GM12878 (cell line): ENCODE results near the gene RSPRY1. TPM values are rescaled to one million over a fixed set of nuclear protein-coding genes. Genes with fewer than 3 reads are reported as not detected.

Source experiments
- ATAC-seq: fragments of 200-7000 bp; cut with Tn5 transposase; 3 replicates; pipeline ENCODE4 v1.9.1; 2020; ENCODE audit warnings: mild to moderate bottlenecking, moderate library complexity
- BruUV-seq: library from RNA; stranded (reverse); fragments of 400-500 nt; replicated peaks from 2 replicates; lab custom pipeline; 2021; lab: Mats Ljungman, UMichigan
- CTCF ChIA-PET: fragments of 300-600 bp; sonication (Branson Sonifier 250); formaldehyde crosslinking; extraction: SDS; loops from one replicate; lab custom pipeline; 2021; ENCODE audit warnings: inconsistent platforms; lab: Yijun Ruan, JAX
- POLR2A ChIA-PET: fragments of 350-600 bp; formaldehyde crosslinking; extraction: SDS; loops from one replicate; lab custom pipeline; 2021; ENCODE audit warnings: inconsistent platforms; lab: Charles Lee
- RAD21 ChIA-PET: fragments of 300-600 bp; sonication (Branson Sonifier 250); formaldehyde crosslinking; loops from one replicate; lab custom pipeline; 2023; ENCODE audit warnings: antibody characterized with exemption; ENCODE audit not compliant: unreplicated experiment; lab: Charles Lee
- SMC1A ChIA-PET: fragments of 300-600 bp; sonication (Branson Sonifier 250); formaldehyde crosslinking; loops from one replicate; lab custom pipeline; 2023; ENCODE audit not compliant: unreplicated experiment, uncharacterized antibody; lab: Charles Lee
- DNase-seq: peaks from one replicate; pipeline ENCODE4 v3.0.0-alpha.2; 2011; ENCODE audit warnings: low read depth, low spot score
- FAIRE-seq: peaks from 3 replicates; lab custom pipeline; 2011; peaks lifted over from hg19 to GRCh38; lab: Jason Lieb, UNC
- H2AFZ ChIP-seq: 2 replicates; pipeline ENCODE4 v1.6.0; 2011; ENCODE audit warnings: low read depth, low read length, control low read depth; ENCODE audit not compliant: control insufficient read depth
- H3K27ac ChIP-seq: 2 replicates; pipeline ENCODE4 v1.5.1; 2011; ENCODE audit warnings: control low read depth; ENCODE audit not compliant: control insufficient read depth, insufficient read depth
- H3K27me3 ChIP-seq, 2 experiments: replicated peaks in 1 of 2; 2 replicates each; pipeline versions ENCODE4 v1.6.0 to v1.6.1; 2011; ENCODE audit warnings: low read length in 1 of 2; ENCODE audit not compliant: control insufficient read depth in 2 of 2, insufficient read depth in 2 of 2
- H3K36me3 ChIP-seq, 2 experiments: 2 replicates each; pipeline ENCODE4 v1.5.1; 2011; ENCODE audit warnings: low read length in 1 of 2; ENCODE audit not compliant: control insufficient read depth in 2 of 2, insufficient read depth in 2 of 2
- H3K4me1 ChIP-seq: 2 replicates; pipeline ENCODE4 v1.6.1; 2011; ENCODE audit warnings: mild to moderate bottlenecking, low read length, moderate library complexity, mixed read lengths; ENCODE audit not compliant: control insufficient read depth, insufficient read depth
- H3K4me2 ChIP-seq: 2 replicates; pipeline ENCODE4 v1.6.0; 2011; ENCODE audit warnings: control low read depth; ENCODE audit not compliant: control insufficient read depth, insufficient read depth
- H3K4me3 ChIP-seq: fragments of 200-600 bp; sonication (generic); 2 replicates; pipeline ENCODE4 v1.5.1; 2016
- H3K79me2 ChIP-seq: 2 replicates; pipeline ENCODE4 v1.6.0; 2011; ENCODE audit warnings: low read length; ENCODE audit not compliant: control insufficient read depth, insufficient read depth
- H3K9ac ChIP-seq: 2 replicates; pipeline ENCODE4 v1.8.0; 2011; ENCODE audit warnings: low read length, control low read depth, mixed read lengths; ENCODE audit not compliant: control insufficient read depth, insufficient read depth
- H3K9me3 ChIP-seq: replicated peaks from 3 replicates; pipeline ENCODE4 v1.5.1; 2011; ENCODE audit warnings: mild to moderate bottlenecking, low read length; ENCODE audit not compliant: control insufficient read depth, insufficient read depth
- H4K20me1 ChIP-seq: 2 replicates; pipeline ENCODE4 v1.6.0; 2011; ENCODE audit not compliant: control insufficient read depth, insufficient read depth
- ASH2L ChIP-seq: fragments of 300-600, 200-600 bp; sonication (generic); IDR thresholded peaks from 2 replicates; pipeline ENCODE4 v1.6.1; 2017; ENCODE audit warnings: low read depth, mild to moderate bottlenecking, borderline replicate concordance
- CEBPB ChIP-seq, 2 experiments: fragments of 150-350 bp in 1 of 2; IDR thresholded peaks; 2 replicates each; pipeline ENCODE4 v1.6.1; 2012 to 2014; ENCODE audit warnings: low read depth in 2 of 2, low read length in 2 of 2, borderline replicate concordance in 1 of 2, inconsistent platforms in 1 of 2
- EED ChIP-seq: sonication (generic); IDR thresholded peaks from 2 replicates; pipeline ENCODE4 v1.6.1; 2016; ENCODE audit warnings: antibody characterized with exemption, low read depth
- IRF4 ChIP-seq: IDR thresholded peaks from 2 replicates; pipeline ENCODE4 v1.6.1; 2011; ENCODE audit warnings: low read depth, low read length
- POLR2AphosphoS5 ChIP-seq: IDR thresholded peaks from 2 replicates; pipeline ENCODE4 v1.6.1; 2011; ENCODE audit warnings: mild to moderate bottlenecking, low read length, inconsistent platforms
- RB1 ChIP-seq: fragments of 450-650 bp; formaldehyde crosslinking; IDR thresholded peaks from 2 replicates; pipeline ENCODE4 v1.6.1; 2017; ENCODE audit warnings: mild to moderate bottlenecking, borderline replicate concordance
- SPI1 ChIP-seq: IDR thresholded peaks from 2 replicates; pipeline ENCODE4 v1.6.1; 2011; ENCODE audit warnings: low read depth, mild to moderate bottlenecking, low read length, moderate library complexity, borderline replicate concordance; ENCODE audit not compliant: insufficient read depth
- SUZ12 ChIP-seq: fragments of 200-600 bp; sonication (generic); IDR thresholded peaks from one replicate; pipeline ENCODE4 v1.6.1; 2018; ENCODE audit warnings: antibody characterized with exemption, mild to moderate bottlenecking; ENCODE audit not compliant: unreplicated experiment
- WRNIP1 ChIP-seq: IDR thresholded peaks from 2 replicates; pipeline ENCODE4 v1.6.1; 2011; ENCODE audit warnings: low read depth, low read length, improper control_type of control experiment, borderline replicate concordance
- WGBS: methylation state at CpG from one replicate; pipeline ENCODE4 v1.1.6; 2016; ENCODE audit warnings: low lambda C conversion rate; ENCODE audit not compliant: insufficient replicate concordance, insufficient coverage; ENCODE audit errors: missing lambda C conversion rate; 5-methylcytosine and 5-hydroxymethylcytosine counted together
- in situ Hi-C: fragments of 300-500 bp; cut with MboI; formaldehyde crosslinking; loops from 9 replicates; pipeline ENCODE4 v1.14.3; 2018; ENCODE audit warnings: mixed read lengths
- intact Hi-C: fragments of 100-400 bp; cut with micrococcal nuclease; formaldehyde crosslinking; loops from one replicate; pipeline ENCODE4 v1.14.2; 2022; ENCODE audit not compliant: unreplicated experiment
- polyA plus RNA-seq, 11 experiments: library from polyadenylated mRNA; depleted of rRNA in 4 of 11; unstranded in 6 of 11; stranded (reverse) in 5 of 11; fragments of >200 nt; fragmentation: Nextera tagmentation in 4 of 11; fragmentation: Illumina TruSeq in 1 of 11; extraction: Ambion mirVana in 4 of 11; extraction: Trizol in 1 of 11; gene quantifications; 1 replicate in 1 of 11; 2 replicates in 10 of 11; pipeline versions ENCODE4 v1.2.1 to v1.2.3, GENCODE V29; 2011 to 2016; ENCODE audit warnings: inconsistent platforms in 2 of 11, missing spikeins in 2 of 11, low read depth in 1 of 11
- total RNA-seq, 4 experiments: library from RNA; depleted of rRNA in 3 of 4; stranded (reverse); fragments of >200 nt in 3 of 4; fragmentation: Illumina TruSeq in 1 of 4; extraction: Trizol in 1 of 4; gene quantifications; 2 replicates each; pipeline versions ENCODE4 v1.2.1 to v1.2.3, GENCODE V29; 2013 to 2021
- TF ChIP-seq, protein P1 (sequence below): IDR thresholded peaks from 2 replicates; pipeline ENCODE4 v1.6.1; 2011; ENCODE audit warnings: low read depth, low read length, improper control_type of control experiment, borderline replicate concordance
- TF ChIP-seq, protein P2 (sequence below): IDR thresholded peaks from 2 replicates; pipeline ENCODE4 v1.6.1; 2012; ENCODE audit warnings: mild to moderate bottlenecking, low read depth, low read length
- TF ChIP-seq, protein P3 (sequence below): IDR thresholded peaks from 2 replicates; pipeline ENCODE4 v1.6.1; 2012; ENCODE audit warnings: low read length, inconsistent platforms
- TF ChIP-seq, protein P4 (sequence below): IDR thresholded peaks from 2 replicates; pipeline ENCODE4 v1.6.1; 2012; ENCODE audit warnings: low read depth, low read length, improper control_type of control experiment

Gene RSPRY1
- total and polyA plus RNA-seq, 10 of the 15 experiments (the other 5 are each of a cell fraction or from before 2014, with no cell fraction given), result 18.5 to 57.0 (median 41.2) TPM

DNA sequence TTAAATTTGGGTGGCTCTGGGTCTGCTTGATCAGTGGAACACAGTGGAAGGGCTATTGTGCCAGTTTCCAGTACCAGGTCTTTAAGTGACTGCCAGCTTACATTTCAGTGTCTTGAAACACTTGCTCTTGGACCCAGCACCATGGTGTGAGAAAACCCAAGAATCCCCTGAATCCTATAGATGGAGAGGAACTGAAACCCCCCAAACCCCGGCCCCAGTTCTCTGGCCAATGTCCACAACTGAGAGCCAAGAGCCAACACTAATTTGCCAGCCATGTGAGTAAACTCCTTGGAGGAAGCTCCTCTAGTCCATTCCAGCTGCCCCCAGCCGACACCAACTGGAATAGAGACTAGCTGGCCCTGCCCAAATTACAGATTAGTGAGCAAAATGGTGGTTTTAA, 56.5 kb downstream of the RSPRY1 start:
- intact Hi-C loops (no loop called here), in situ Hi-C loops (no loop called here)
- ChIA-PET RAD21 (interaction anchor here (0.6 to 3.3 kb wide), 2 partner anchors 46 to 57 kb away, joined by 3 to 14 read pairs; no protein-coding TSS in a partner anchor), POLR2A (interaction anchor here (7.1 kb wide), 1 partner anchor 17 kb away, joined by 35 read pairs; no protein-coding TSS in a partner anchor), SMC1A (interaction anchor here (0.9 to 8.4 kb wide), 3 partner anchors 56 to 134 kb away, joined by 3 to 39 read pairs (median 3); partner anchors contain the start of genes PSME3IP1 and RSPRY1), CTCF (interaction anchor here (0.5 to 4.3 kb wide), 2 partner anchors 57 to 210 kb away, joined by 3 to 19 read pairs; no protein-coding TSS in a partner anchor)
- DNase-seq (no peak), FAIRE-seq (no peak), ATAC-seq (no peak)
- H3K79me2 ChIP-seq, result peaks cover 5% of the 10 kb centered on the region
- no peaks in the 10 kb centered on the region for H4K20me1 ChIP-seq
- no peak for TF ChIP-seq SUZ12
- no peak for TF ChIP-seq ASH2L
- no peak for TF ChIP-seq WRNIP1
- TF ChIP-seq, protein P1, sequence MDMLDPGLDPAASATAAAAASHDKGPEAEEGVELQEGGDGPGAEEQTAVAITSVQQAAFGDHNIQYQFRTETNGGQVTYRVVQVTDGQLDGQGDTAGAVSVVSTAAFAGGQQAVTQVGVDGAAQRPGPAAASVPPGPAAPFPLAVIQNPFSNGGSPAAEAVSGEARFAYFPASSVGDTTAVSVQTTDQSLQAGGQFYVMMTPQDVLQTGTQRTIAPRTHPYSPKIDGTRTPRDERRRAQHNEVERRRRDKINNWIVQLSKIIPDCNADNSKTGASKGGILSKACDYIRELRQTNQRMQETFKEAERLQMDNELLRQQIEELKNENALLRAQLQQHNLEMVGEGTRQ, result no peak
- TF ChIP-seq, protein P2, sequence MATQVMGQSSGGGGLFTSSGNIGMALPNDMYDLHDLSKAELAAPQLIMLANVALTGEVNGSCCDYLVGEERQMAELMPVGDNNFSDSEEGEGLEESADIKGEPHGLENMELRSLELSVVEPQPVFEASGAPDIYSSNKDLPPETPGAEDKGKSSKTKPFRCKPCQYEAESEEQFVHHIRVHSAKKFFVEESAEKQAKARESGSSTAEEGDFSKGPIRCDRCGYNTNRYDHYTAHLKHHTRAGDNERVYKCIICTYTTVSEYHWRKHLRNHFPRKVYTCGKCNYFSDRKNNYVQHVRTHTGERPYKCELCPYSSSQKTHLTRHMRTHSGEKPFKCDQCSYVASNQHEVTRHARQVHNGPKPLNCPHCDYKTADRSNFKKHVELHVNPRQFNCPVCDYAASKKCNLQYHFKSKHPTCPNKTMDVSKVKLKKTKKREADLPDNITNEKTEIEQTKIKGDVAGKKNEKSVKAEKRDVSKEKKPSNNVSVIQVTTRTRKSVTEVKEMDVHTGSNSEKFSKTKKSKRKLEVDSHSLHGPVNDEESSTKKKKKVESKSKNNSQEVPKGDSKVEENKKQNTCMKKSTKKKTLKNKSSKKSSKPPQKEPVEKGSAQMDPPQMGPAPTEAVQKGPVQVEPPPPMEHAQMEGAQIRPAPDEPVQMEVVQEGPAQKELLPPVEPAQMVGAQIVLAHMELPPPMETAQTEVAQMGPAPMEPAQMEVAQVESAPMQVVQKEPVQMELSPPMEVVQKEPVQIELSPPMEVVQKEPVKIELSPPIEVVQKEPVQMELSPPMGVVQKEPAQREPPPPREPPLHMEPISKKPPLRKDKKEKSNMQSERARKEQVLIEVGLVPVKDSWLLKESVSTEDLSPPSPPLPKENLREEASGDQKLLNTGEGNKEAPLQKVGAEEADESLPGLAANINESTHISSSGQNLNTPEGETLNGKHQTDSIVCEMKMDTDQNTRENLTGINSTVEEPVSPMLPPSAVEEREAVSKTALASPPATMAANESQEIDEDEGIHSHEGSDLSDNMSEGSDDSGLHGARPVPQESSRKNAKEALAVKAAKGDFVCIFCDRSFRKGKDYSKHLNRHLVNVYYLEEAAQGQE, result no peak
- TF ChIP-seq EED, result no peak
- TF ChIP-seq POLR2AphosphoS5, result 0 out of 2 replicates have a peak, but pooled peaks have one; percentile 7
- 0 out of 2 replicates have a peak, but pooled peaks have one; percentile 16 for TF ChIP-seq IRF4
- TF ChIP-seq, protein P3, sequence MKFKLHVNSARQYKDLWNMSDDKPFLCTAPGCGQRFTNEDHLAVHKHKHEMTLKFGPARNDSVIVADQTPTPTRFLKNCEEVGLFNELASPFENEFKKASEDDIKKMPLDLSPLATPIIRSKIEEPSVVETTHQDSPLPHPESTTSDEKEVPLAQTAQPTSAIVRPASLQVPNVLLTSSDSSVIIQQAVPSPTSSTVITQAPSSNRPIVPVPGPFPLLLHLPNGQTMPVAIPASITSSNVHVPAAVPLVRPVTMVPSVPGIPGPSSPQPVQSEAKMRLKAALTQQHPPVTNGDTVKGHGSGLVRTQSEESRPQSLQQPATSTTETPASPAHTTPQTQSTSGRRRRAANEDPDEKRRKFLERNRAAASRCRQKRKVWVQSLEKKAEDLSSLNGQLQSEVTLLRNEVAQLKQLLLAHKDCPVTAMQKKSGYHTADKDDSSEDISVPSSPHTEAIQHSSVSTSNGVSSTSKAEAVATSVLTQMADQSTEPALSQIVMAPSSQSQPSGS, result no peak
- TF ChIP-seq SPI1, result peak; percentile 85
- TF ChIP-seq, protein P4, sequence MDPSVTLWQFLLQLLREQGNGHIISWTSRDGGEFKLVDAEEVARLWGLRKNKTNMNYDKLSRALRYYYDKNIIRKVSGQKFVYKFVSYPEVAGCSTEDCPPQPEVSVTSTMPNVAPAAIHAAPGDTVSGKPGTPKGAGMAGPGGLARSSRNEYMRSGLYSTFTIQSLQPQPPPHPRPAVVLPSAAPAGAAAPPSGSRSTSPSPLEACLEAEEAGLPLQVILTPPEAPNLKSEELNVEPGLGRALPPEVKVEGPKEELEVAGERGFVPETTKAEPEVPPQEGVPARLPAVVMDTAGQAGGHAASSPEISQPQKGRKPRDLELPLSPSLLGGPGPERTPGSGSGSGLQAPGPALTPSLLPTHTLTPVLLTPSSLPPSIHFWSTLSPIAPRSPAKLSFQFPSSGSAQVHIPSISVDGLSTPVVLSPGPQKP, result no peak
- no peak for TF ChIP-seq RB1
- no peak for TF ChIP-seq CEBPB (IDR thresholded peaks at IDR 0.05; ENCODE audit: borderline replicate concordance in 1 of 2, low read depth in 2 of 2, low read length in 2 of 2)
- no peak overlapping the region for H3K4me2 ChIP-seq
- H3K9me3 ChIP-seq, result no peaks in the 10 kb centered on the region
- no peak overlapping the region for H2AFZ ChIP-seq
- H3K4me3 ChIP-seq, result no peak overlapping the region
- no TSS peak for BruUV-seq
- H3K27ac ChIP-seq, result no peak overlapping the region
- peaks cover 0 to 20% of the 10 kb centered on the region in 2 experiments; a peak in 2 of 4 replicates for H3K36me3 ChIP-seq
- H3K4me1 ChIP-seq, result peaks cover 21% of the 10 kb centered on the region
- no peak overlapping the region for H3K9ac ChIP-seq
- H3K27me3 ChIP-seq, result no peaks in the 10 kb centered on the region
- 100% methylated on average over 2 of the region's 2 CpGs for WGBS
